GM12878 (cell line): ENCODE measurements around the gene UTP11. TPM values are rescaled to one million over a fixed set of nuclear protein-coding genes. Genes with fewer than 3 reads are reported as not detected.

Experiments used
- ATAC-seq: fragments of 200-7000 bp; cut with Tn5 transposase; 3 replicates; pipeline ENCODE4 v1.9.1; 2020; ENCODE audit warnings: mild to moderate bottlenecking, moderate library complexity
- BruUV-seq: library from RNA; stranded (reverse); fragments of 400-500 nt; replicated peaks from 2 replicates; lab custom pipeline; 2021; lab: Mats Ljungman, UMichigan
- CTCF ChIA-PET: fragments of 300-600 bp; sonication (Branson Sonifier 250); formaldehyde crosslinking; extraction: SDS; loops from one replicate; lab custom pipeline; 2021; ENCODE audit warnings: inconsistent platforms; lab: Yijun Ruan, JAX
- POLR2A ChIA-PET: fragments of 350-600 bp; formaldehyde crosslinking; extraction: SDS; loops from one replicate; lab custom pipeline; 2021; ENCODE audit warnings: inconsistent platforms; lab: Charles Lee
- RAD21 ChIA-PET: fragments of 300-600 bp; sonication (Branson Sonifier 250); formaldehyde crosslinking; loops from one replicate; lab custom pipeline; 2023; ENCODE audit warnings: antibody characterized with exemption; ENCODE audit not compliant: unreplicated experiment; lab: Charles Lee
- SMC1A ChIA-PET: fragments of 300-600 bp; sonication (Branson Sonifier 250); formaldehyde crosslinking; loops from one replicate; lab custom pipeline; 2023; ENCODE audit not compliant: unreplicated experiment, uncharacterized antibody; lab: Charles Lee
- DNase-seq: peaks from one replicate; pipeline ENCODE4 v3.0.0-alpha.2; 2011; ENCODE audit warnings: low read depth, low spot score
- FAIRE-seq: peaks from 3 replicates; lab custom pipeline; 2011; peaks lifted over from hg19 to GRCh38; lab: Jason Lieb, UNC
- H2AFZ ChIP-seq: 2 replicates; pipeline ENCODE4 v1.6.0; 2011; ENCODE audit warnings: low read depth, low read length, control low read depth; ENCODE audit not compliant: control insufficient read depth
- H3K27ac ChIP-seq: 2 replicates; pipeline ENCODE4 v1.5.1; 2011; ENCODE audit warnings: control low read depth; ENCODE audit not compliant: control insufficient read depth, insufficient read depth
- H3K27me3 ChIP-seq, 2 experiments: replicated peaks in 1 of 2; 2 replicates each; pipeline versions ENCODE4 v1.6.0 to v1.6.1; 2011; ENCODE audit warnings: low read length in 1 of 2; ENCODE audit not compliant: control insufficient read depth in 2 of 2, insufficient read depth in 2 of 2
- H3K36me3 ChIP-seq, 2 experiments: 2 replicates each; pipeline ENCODE4 v1.5.1; 2011; ENCODE audit warnings: low read length in 1 of 2; ENCODE audit not compliant: control insufficient read depth in 2 of 2, insufficient read depth in 2 of 2
- H3K4me1 ChIP-seq: 2 replicates; pipeline ENCODE4 v1.6.1; 2011; ENCODE audit warnings: mild to moderate bottlenecking, low read length, moderate library complexity, mixed read lengths; ENCODE audit not compliant: control insufficient read depth, insufficient read depth
- H3K4me2 ChIP-seq: 2 replicates; pipeline ENCODE4 v1.6.0; 2011; ENCODE audit warnings: control low read depth; ENCODE audit not compliant: control insufficient read depth, insufficient read depth
- H3K4me3 ChIP-seq: fragments of 200-600 bp; sonication (generic); 2 replicates; pipeline ENCODE4 v1.5.1; 2016
- H3K79me2 ChIP-seq: 2 replicates; pipeline ENCODE4 v1.6.0; 2011; ENCODE audit warnings: low read length; ENCODE audit not compliant: control insufficient read depth, insufficient read depth
- H3K9ac ChIP-seq: 2 replicates; pipeline ENCODE4 v1.8.0; 2011; ENCODE audit warnings: low read length, control low read depth, mixed read lengths; ENCODE audit not compliant: control insufficient read depth, insufficient read depth
- H3K9me3 ChIP-seq: replicated peaks from 3 replicates; pipeline ENCODE4 v1.5.1; 2011; ENCODE audit warnings: mild to moderate bottlenecking, low read length; ENCODE audit not compliant: control insufficient read depth, insufficient read depth
- H4K20me1 ChIP-seq: 2 replicates; pipeline ENCODE4 v1.6.0; 2011; ENCODE audit not compliant: control insufficient read depth, insufficient read depth
- CHD2 ChIP-seq: IDR thresholded peaks from 2 replicates; pipeline ENCODE4 v1.6.1; 2011; ENCODE audit warnings: low read depth, low read length, improper control_type of control experiment, borderline replicate concordance
- CTCF ChIP-seq, 3 experiments: IDR thresholded peaks in 2 of 3; conservative IDR thresholded peaks in 1 of 3; 2 replicates each; pipeline ENCODE4 v1.5.1; 2011; ENCODE audit warnings: low read depth in 3 of 3, low read length in 3 of 3, mild to moderate bottlenecking in 3 of 3, control low read depth in 2 of 3, moderate library complexity in 2 of 3, inconsistent platforms in 1 of 3, mixed read lengths in 1 of 3; ENCODE audit not compliant: control insufficient read depth in 2 of 3, insufficient read depth in 1 of 3; ENCODE audit errors: extremely low read depth in 1 of 3
- E2F8 ChIP-seq: fragments of 450-650 bp; IDR thresholded peaks from 2 replicates; pipeline ENCODE4 v1.6.1; 2018; ENCODE audit warnings: mild to moderate bottlenecking, low read depth, moderate library complexity; ENCODE audit not compliant: partially characterized antibody
- FOXM1 ChIP-seq: IDR thresholded peaks from 2 replicates; pipeline ENCODE4 v1.6.1; 2012; ENCODE audit warnings: low read depth, mild to moderate bottlenecking, inconsistent platforms, low read length, moderate library complexity
- GATAD2B ChIP-seq: fragments of 450-650 bp; conservative IDR thresholded peaks from 2 replicates; pipeline ENCODE4 v1.6.1; 2017; ENCODE audit warnings: low read depth, mild to moderate bottlenecking, moderate library complexity
- POLR2AphosphoS5 ChIP-seq: IDR thresholded peaks from 2 replicates; pipeline ENCODE4 v1.6.1; 2011; ENCODE audit warnings: mild to moderate bottlenecking, low read length, inconsistent platforms
- RB1 ChIP-seq: fragments of 450-650 bp; formaldehyde crosslinking; IDR thresholded peaks from 2 replicates; pipeline ENCODE4 v1.6.1; 2017; ENCODE audit warnings: mild to moderate bottlenecking, borderline replicate concordance
- SREBF1 ChIP-seq: IDR thresholded peaks from 2 replicates; pipeline ENCODE4 v1.6.1; 2012; ENCODE audit warnings: mild to moderate bottlenecking, low read length
- SUZ12 ChIP-seq: fragments of 200-600 bp; sonication (generic); IDR thresholded peaks from one replicate; pipeline ENCODE4 v1.6.1; 2018; ENCODE audit warnings: antibody characterized with exemption, mild to moderate bottlenecking; ENCODE audit not compliant: unreplicated experiment
- USF2 ChIP-seq: IDR thresholded peaks from 2 replicates; pipeline ENCODE4 v1.6.1; 2011; ENCODE audit warnings: low read depth, low read length, improper control_type of control experiment, borderline replicate concordance
- ZSCAN29 ChIP-seq: fragments of 450-650 bp; IDR thresholded peaks from 2 replicates; pipeline ENCODE4 v1.6.1; 2017; ENCODE audit warnings: mild to moderate bottlenecking, moderate library complexity
- WGBS: methylation state at CpG from one replicate; pipeline ENCODE4 v1.1.6; 2016; ENCODE audit warnings: low lambda C conversion rate; ENCODE audit not compliant: insufficient replicate concordance, insufficient coverage; ENCODE audit errors: missing lambda C conversion rate; 5-methylcytosine and 5-hydroxymethylcytosine counted together
- in situ Hi-C: fragments of 300-500 bp; cut with MboI; formaldehyde crosslinking; loops from 9 replicates; pipeline ENCODE4 v1.14.3; 2018; ENCODE audit warnings: mixed read lengths
- intact Hi-C: fragments of 100-400 bp; cut with micrococcal nuclease; formaldehyde crosslinking; loops from one replicate; pipeline ENCODE4 v1.14.2; 2022; ENCODE audit not compliant: unreplicated experiment
- polyA plus RNA-seq, 11 experiments: library from polyadenylated mRNA; depleted of rRNA in 4 of 11; unstranded in 6 of 11; stranded (reverse) in 5 of 11; fragments of >200 nt; fragmentation: Nextera tagmentation in 4 of 11; fragmentation: Illumina TruSeq in 1 of 11; extraction: Ambion mirVana in 4 of 11; extraction: Trizol in 1 of 11; gene quantifications; 1 replicate in 1 of 11; 2 replicates in 10 of 11; pipeline versions ENCODE4 v1.2.1 to v1.2.3, GENCODE V29; 2011 to 2016; ENCODE audit warnings: inconsistent platforms in 2 of 11, missing spikeins in 2 of 11, low read depth in 1 of 11
- total RNA-seq, 4 experiments: library from RNA; depleted of rRNA in 3 of 4; stranded (reverse); fragments of >200 nt in 3 of 4; fragmentation: Illumina TruSeq in 1 of 4; extraction: Trizol in 1 of 4; gene quantifications; 2 replicates each; pipeline versions ENCODE4 v1.2.1 to v1.2.3, GENCODE V29; 2013 to 2021

UTP11 gene
- total and polyA plus RNA-seq, 10 of the 15 experiments (the other 5 are each of a cell fraction or from before 2014, with no cell fraction given): 34.5 to 146 (median 64.2) TPM

GRCh38 chr1:38060498-38060897 is 48.0 kb downstream of the UTP11 start (continued):
- TF ChIP-seq CTCF (IDR thresholded peaks at IDR 0.05 in 2 of 3, conservative IDR thresholded peaks at IDR 0.05 in 1 of 3; ENCODE audit: control insufficient read depth in 2 of 3, extremely low read depth in 1 of 3, insufficient read depth in 1 of 3, low read depth in 3 of 3, low read length in 3 of 3): no peak

GRCh38 chr1:38061290-38061689 is 48.8 kb downstream of the UTP11 start:
- no TSS peak for BruUV-seq
- ChIA-PET SMC1A (interaction anchor here (1.0 to 4.3 kb wide), 13 partner anchors 8 to 112 kb away, joined by 3 to 51 read pairs (median 7); no protein-coding TSS in a partner anchor), CTCF (interaction anchor here (0.9 to 3.9 kb wide), 9 partner anchors 8 to 92 kb away, joined by 3 to 71 read pairs (median 10); no protein-coding TSS in a partner anchor), RAD21 (interaction anchor here (1.1 to 8.9 kb wide), 10 partner anchors 9 to 448 kb away, joined by 3 to 73 read pairs (median 10); partner anchors contain the start of gene POU3F1), POLR2A (interaction anchor here (1.0 to 3.2 kb wide), 7 partner anchors 8 to 33 kb away, joined by 3 to 13 read pairs (median 6); no protein-coding TSS in a partner anchor)
- Histone ChIP-seq H3K79me2 (no peaks in the 10 kb centered on the region), H3K27me3 (no peaks in the 10 kb centered on the region), H2AFZ (no peak overlapping the region), H3K9me3 (no peaks in the 10 kb centered on the region), H3K9ac (no peak overlapping the region), H3K4me1 (peaks cover 15% of the 10 kb centered on the region), H3K4me2 (peak overlapping the region; percentile 71; the same call in 1 of the 2 replicates), H4K20me1 (no peaks in the 10 kb centered on the region), H3K4me3 (no peak overlapping the region), H3K36me3 (no peaks in the 10 kb centered on the region), H3K27ac (peak overlapping the region; percentile 71)
- 58% methylated on average over 1 of the region's 1 CpG for WGBS
- intact Hi-C loops (loop anchor here (5.0 kb wide), 1 partner anchor 111 kb away; no protein-coding TSS in a partner anchor), in situ Hi-C loops (no loop called here)
- TF ChIP-seq RB1 (no peak), SUZ12 (no peak), GATAD2B (no peak), E2F8 (no peak), CHD2 (no peak), USF2 (no peak), POLR2AphosphoS5 (no peak), ZSCAN29 (no peak), SREBF1 (no peak), FOXM1 (no peak)
- FAIRE-seq (no peak), ATAC-seq (no peak), DNase-seq (no peak)
